ENCODE measurements around the gene TGFBR2. TPM values are rescaled to one million over a fixed set of nuclear protein-coding genes. Genes with fewer than 3 reads are reported as not detected.

Gene TGFBR2
- total and polyA plus RNA-seq, 10 of the 15 experiments (the other 5 are each of a cell fraction or from before 2014, with no cell fraction given) = 0.02 to 0.98 (median 0.18) TPM; not detected in 1

- Histone ChIP-seq H2AFZ (ENCODE audit: control insufficient read depth, low read depth, low read length) (no peak overlapping the region), H3K9ac (ENCODE audit: control insufficient read depth, insufficient read depth, low read length) (no peak overlapping the region), H3K4me3 (no peak overlapping the region), H3K9me3 (replicated peaks; ENCODE audit: control insufficient read depth, insufficient read depth, low read length) (no peaks in the 10 kb centered on the region), H3K27ac (ENCODE audit: control insufficient read depth, insufficient read depth) (no peak overlapping the region), H3K4me2 (ENCODE audit: control insufficient read depth, insufficient read depth) (no peak overlapping the region), H3K4me1 (ENCODE audit: control insufficient read depth, insufficient read depth, low read length) (no peaks in the 10 kb centered on the region), H3K36me3 (ENCODE audit: control insufficient read depth in 2 of 2, insufficient read depth in 2 of 2, low read length in 1 of 2) (no peaks in the 10 kb centered on the region), H4K20me1 (ENCODE audit: control insufficient read depth, insufficient read depth) (no peaks in the 10 kb centered on the region), H3K79me2 (ENCODE audit: control insufficient read depth, insufficient read depth, low read length) (no peaks in the 10 kb centered on the region), H3K27me3 (replicated peaks in 1 of 2; ENCODE audit: control insufficient read depth in 2 of 2, insufficient read depth in 2 of 2, low read length in 1 of 2) (peaks cover 0 to 6% of the 10 kb centered on the region in 2 experiments; a peak in 1 of 4 replicates)
- intact Hi-C loops (cut with micrococcal nuclease; ENCODE audit: unreplicated experiment) = no loop called here
- in situ Hi-C loops (cut with MboI) = no loop called here
- DNase-seq (ENCODE audit: low read depth, low spot score) = no peak
- SMC1A ChIA-PET (ENCODE audit: uncharacterized antibody, unreplicated experiment) = interaction anchor here (1.1 kb wide), 1 partner anchor 139 kb away, joined by 3 read pairs; no protein-coding TSS in a partner anchor
- TF ChIP-seq SREBF1 (IDR thresholded peaks at IDR 0.05; ENCODE audit: low read length) (no peak), SPI1 (IDR thresholded peaks at IDR 0.05; ENCODE audit: borderline replicate concordance, insufficient read depth, low read depth, low read length) (peak; percentile 22; the same call in 1 of the 2 replicates), E2F8 (IDR thresholded peaks at IDR 0.05; ENCODE audit: low read depth, partially characterized antibody) (no peak)
- BruUV-seq (replicated peaks) = no TSS peak
- RAD21 ChIA-PET (ENCODE audit: unreplicated experiment) = no interaction called here
- no peak for ATAC-seq
- POLR2A ChIA-PET = no interaction called here
- WGBS (ENCODE audit: insufficient coverage, insufficient replicate concordance, low lambda C conversion rate, missing lambda C conversion rate) = 37% methylated on average over 4 of the region's 4 CpGs
- CTCF ChIA-PET = no interaction called here
- no peak for FAIRE-seq
Measured at GRCh38 chr3:30586096-30586805, 20.1 kb upstream of the TGFBR2 start.
